HEK293T (cell line): Measurements from ENCODE around the gene PAQR5.

Source experiments
- CTCF ChIA-PET: fragments of 350-600 bp; formaldehyde crosslinking; extraction: SDS; loops from one replicate; lab custom pipeline; 2021; ENCODE audit warnings: antibody characterized with exemption, inconsistent platforms; lab: Yijun Ruan, JAX
- POLR2A ChIA-PET: fragments of 350-600 bp; formaldehyde crosslinking; extraction: SDS; loops from one replicate; lab custom pipeline; 2020; ENCODE audit warnings: antibody characterized with exemption, inconsistent platforms; lab: Yijun Ruan, JAX
- DNase-seq: peaks from one replicate; pipeline ENCODE4 v3.0.0; 2012; ENCODE audit warnings: mixed read lengths; ENCODE audit errors: extremely low spot score
- ARNT ChIP-seq: fragments of 450-650 bp; IDR thresholded peaks from 2 replicates; pipeline ENCODE4 v1.6.1; 2017; ENCODE audit warnings: mild to moderate bottlenecking
- BHLHE40 ChIP-seq: fragments of 450-650 bp; IDR thresholded peaks from 2 replicates; pipeline ENCODE4 v1.6.1; 2016; ENCODE audit warnings: mild to moderate bottlenecking, moderate library complexity, borderline replicate concordance
- CTBP1 ChIP-seq: fragments of 450-650 bp; IDR thresholded peaks from 2 replicates; pipeline ENCODE4 v1.6.1; 2016; ENCODE audit warnings: borderline replicate concordance
- ELF4 ChIP-seq: fragments of 450-650 bp; IDR thresholded peaks from 2 replicates; pipeline ENCODE4 v1.6.1; 2017; ENCODE audit warnings: antibody characterized with exemption
- FOXA1 ChIP-seq: fragments of 450-650 bp; IDR thresholded peaks from 2 replicates; pipeline ENCODE4 v1.6.1; 2016; ENCODE audit warnings: mild to moderate bottlenecking
- FOXK2 ChIP-seq: fragments of 450-650 bp; IDR thresholded peaks from 2 replicates; pipeline ENCODE4 v1.6.1; 2016; ENCODE audit warnings: mild to moderate bottlenecking
- FOXM1 ChIP-seq: fragments of 450-650 bp; IDR thresholded peaks from 2 replicates; pipeline ENCODE4 v1.6.1; 2017; ENCODE audit warnings: mild to moderate bottlenecking, borderline replicate concordance
- HDGF ChIP-seq: fragments of 450-650 bp; IDR thresholded peaks from 2 replicates; pipeline ENCODE4 v1.6.1; 2017; ENCODE audit warnings: antibody characterized with exemption, borderline replicate concordance
- L3MBTL2 ChIP-seq: fragments of 450-650 bp; conservative IDR thresholded peaks from 2 replicates; pipeline ENCODE4 v1.6.1; 2016; ENCODE audit warnings: mild to moderate bottlenecking
- LEF1 ChIP-seq: fragments of 450-650 bp; IDR thresholded peaks from 2 replicates; pipeline ENCODE4 v1.6.1; 2017; ENCODE audit warnings: mild to moderate bottlenecking, borderline replicate concordance
- NFRKB ChIP-seq: fragments of 450-650 bp; IDR thresholded peaks from 2 replicates; pipeline ENCODE4 v1.6.1; 2016; ENCODE audit warnings: mild to moderate bottlenecking, moderate library complexity
- PKNOX1 ChIP-seq: fragments of 450-650 bp; IDR thresholded peaks from 2 replicates; pipeline ENCODE4 v1.6.1; 2016
- SP1 ChIP-seq: fragments of 450-650 bp; IDR thresholded peaks from 2 replicates; pipeline ENCODE4 v1.6.1; 2017
- SUZ12 ChIP-seq: fragments of 450-650 bp; IDR thresholded peaks from 2 replicates; pipeline ENCODE4 v1.6.1; 2016; ENCODE audit warnings: mild to moderate bottlenecking
- TARDBP ChIP-seq: fragments of 450-650 bp; IDR thresholded peaks from 2 replicates; pipeline ENCODE4 v1.6.1; 2016
- ZNF384 ChIP-seq: fragments of 450-650 bp; IDR thresholded peaks from 2 replicates; pipeline ENCODE4 v1.6.1; 2016

The PAQR5 gene

GRCh38 chr15:69402816-69403215, 104.1 kb downstream of the PAQR5 start:
- DNase-seq, result no peak
- ChIA-PET CTCF (interaction anchor here (1.1 kb wide), 1 partner anchor 344 kb away, joined by 3 read pairs; no protein-coding TSS in a partner anchor), POLR2A (no interaction called here)
- TF ChIP-seq SUZ12, result no peak
- no peak for TF ChIP-seq ZNF384
- no peak for TF ChIP-seq NFRKB
- TF ChIP-seq FOXA1, result no peak
- no peak for TF ChIP-seq ELF4
- TF ChIP-seq SP1, result no peak

GRCh38 chr15:69403594-69403993, 104.9 kb downstream of the PAQR5 start:
- no peak for DNase-seq
- TF ChIP-seq HDGF, result no peak
- TF ChIP-seq CTBP1, result no peak
- CTCF ChIA-PET, result interaction anchor here (1.1 kb wide), 1 partner anchor 344 kb away, joined by 3 read pairs; no protein-coding TSS in a partner anchor
- POLR2A ChIA-PET, result interaction anchor here (1.2 to 3.0 kb wide), 3 partner anchors 11 to 49 kb away, joined by 3 to 15 read pairs (median 4); partner anchors contain the start of genes KIF23 and RPLP1

- ChIA-PET POLR2A (interaction anchor here (1.6 to 3.0 kb wide), 2 partner anchors 9 to 16 kb away, joined by 4 to 15 read pairs; partner anchors contain the start of gene KIF23), CTCF (no interaction called here)
- no peak for TF ChIP-seq FOXK2
- no peak for TF ChIP-seq SP1
- DNase-seq, result no peak
Measured at GRCh38 chr15:69405110-69405509, 106.4 kb downstream of the PAQR5 start.

- POLR2A ChIA-PET, result interaction anchor here (1.4 kb wide), 1 partner anchor 44 kb away, joined by 3 read pairs; the partner anchor contains the start of gene RPLP1
Measured at GRCh38 chr15:69407719-69408400, 109.1 kb downstream of the PAQR5 start.

GRCh38 chr15:69408841-69409240, 110.1 kb downstream of the PAQR5 start:
- no peak for DNase-seq
- POLR2A ChIA-PET, result interaction anchor here (1.4 kb wide), 1 partner anchor 43 kb away, joined by 3 read pairs; the partner anchor contains the start of gene RPLP1
- TF ChIP-seq LEF1, result no peak
- TF ChIP-seq FOXK2, result no peak
- no peak for TF ChIP-seq ELF4
- no peak for TF ChIP-seq BHLHE40
- no peak for TF ChIP-seq SUZ12
- TF ChIP-seq ARNT, result no peak
- CTCF ChIA-PET, result no interaction called here

More at GRCh38 chr15:69407719-69408400, 109.1 kb downstream of the PAQR5 start:
- TF ChIP-seq LEF1 (no peak), FOXM1 (no peak), CTBP1 (no peak)
- no peak for DNase-seq
- CTCF ChIA-PET, result no interaction called here

GRCh38 chr15:69410248-69410874, 111.6 kb downstream of the PAQR5 start:
- ChIA-PET CTCF (interaction anchor here (0.7 kb wide), 1 partner anchor 285 kb away, joined by 3 read pairs; no protein-coding TSS in a partner anchor), POLR2A (interaction anchor here (1.1 kb wide), 1 partner anchor 42 kb away, joined by 4 read pairs; the partner anchor contains the start of gene RPLP1)
- no peak for TF ChIP-seq L3MBTL2
- no peak for TF ChIP-seq SP1
- TF ChIP-seq LEF1, result no peak
- TF ChIP-seq CTBP1, result no peak
- no peak for TF ChIP-seq TARDBP
- TF ChIP-seq HDGF, result no peak
- no peak for TF ChIP-seq PKNOX1
- TF ChIP-seq ARNT, result no peak
- no peak for TF ChIP-seq ZNF384
- no peak for TF ChIP-seq NFRKB
- TF ChIP-seq BHLHE40, result no peak
- TF ChIP-seq FOXK2, result no peak
- TF ChIP-seq FOXM1, result no peak
- no peak for TF ChIP-seq FOXA1
- DNase-seq, result no peak

- DNase-seq, result no peak
- ChIA-PET POLR2A (no interaction called here), CTCF (interaction anchor here (0.5 kb wide), 1 partner anchor 34 kb away, joined by 3 read pairs; no protein-coding TSS in a partner anchor)
- TF ChIP-seq NFRKB (no peak), TARDBP (no peak), ZNF384 (no peak), HDGF (no peak), FOXK2 (no peak), L3MBTL2 (no peak), SP1 (no peak), CTBP1 (no peak)
Measured at GRCh38 chr15:69412274-69412673, 113.6 kb downstream of the PAQR5 start.
